Stimulated activated CD4-positive, alpha-beta T cell treated with anti-CD3 and anti-CD28 coated beads, TNF-alpha, amount 100 ng/mL, for 48 hours (primary cell): Measurements from ENCODE around the gene IGF1R.

Source experiments
- DNase-seq, 3 donors: peaks; one replicate each; pipeline ENCODE4 v3.0.0-alpha.2; 2020; ENCODE audit warnings: low read depth in 3 of 3

IGF1R gene

GRCh38 chr15:98671060-98672008, 23.0 kb downstream of the IGF1R start:
- DNase-seq = no peak

- no peak for DNase-seq
Measured at GRCh38 chr15:98673133-98673532, 24.8 kb downstream of the IGF1R start.

- no peak for DNase-seq
Measured at GRCh38 chr15:98674336-98674735, 26.0 kb downstream of the IGF1R start.

GRCh38 chr15:98676586-98677270, 28.4 kb downstream of the IGF1R start:
- DNase-seq = no peak

- DNase-seq = no peak
Measured at GRCh38 chr15:98677345-98678059, 29.2 kb downstream of the IGF1R start.

GRCh38 chr15:98678484-98678883, 30.1 kb downstream of the IGF1R start:
- DNase-seq = no peak

- no peak for DNase-seq
Measured at GRCh38 chr15:98681061-98681460, 32.7 kb downstream of the IGF1R start.

DNA sequence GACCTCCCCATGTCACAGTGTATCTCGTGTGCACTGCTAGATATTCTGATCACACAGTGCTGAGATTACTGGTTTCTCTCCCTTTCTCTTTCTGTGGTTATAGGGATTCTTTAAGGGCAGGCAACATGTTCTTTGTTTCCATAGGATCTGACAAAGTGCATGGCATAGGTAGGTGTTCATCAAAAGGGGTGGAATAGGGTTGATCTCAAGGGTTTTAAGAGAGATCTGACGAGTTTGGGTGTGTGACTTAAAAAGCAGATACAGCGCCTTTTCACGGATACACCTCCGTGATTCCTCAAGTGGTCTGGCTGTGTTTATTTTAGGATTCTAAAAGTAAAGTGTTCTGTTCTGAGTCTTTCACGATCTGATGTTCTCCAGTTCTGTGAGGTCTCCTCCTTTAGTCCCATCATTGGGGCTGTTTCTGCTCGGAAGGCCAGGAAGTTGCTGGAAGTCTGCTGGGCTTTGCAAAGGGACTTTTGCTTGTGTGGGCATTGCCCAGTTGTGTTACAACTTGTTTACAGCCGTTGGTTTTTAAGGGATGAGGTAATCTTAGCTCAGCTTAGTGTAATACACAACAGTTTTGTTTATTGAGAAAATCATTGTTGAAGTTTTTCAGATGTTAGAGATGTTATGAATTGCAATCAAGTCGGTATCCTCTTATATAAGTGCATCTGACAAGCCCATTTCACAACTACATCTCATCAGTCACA, 34.8 kb downstream of the IGF1R start:
- no peak for DNase-seq

- DNase-seq = no peak
Measured at GRCh38 chr15:98683831-98684230, 35.5 kb downstream of the IGF1R start.

DNA sequence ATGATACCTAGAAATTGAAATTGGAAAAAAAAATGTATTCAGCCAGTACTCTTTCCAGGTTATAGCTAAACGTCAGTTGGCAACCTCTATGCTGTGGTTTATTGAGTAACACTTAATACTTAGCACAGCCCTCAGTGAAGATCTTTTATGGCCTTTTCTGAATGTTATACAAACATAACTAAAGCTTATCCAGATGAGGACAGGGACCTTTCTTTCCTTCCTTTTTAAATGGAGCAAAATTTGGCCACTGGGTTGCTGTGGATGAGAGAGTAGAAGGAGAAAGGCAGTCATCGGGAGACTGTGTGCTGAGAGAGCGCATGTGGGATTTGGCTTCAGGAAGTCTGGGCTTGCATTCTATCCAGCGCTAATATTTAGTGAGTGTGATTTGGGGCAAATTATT, 36.1 kb downstream of the IGF1R start:
- DNase-seq = no peak

- DNase-seq = no peak
Measured at GRCh38 chr15:98684995-98685525, 36.7 kb downstream of the IGF1R start.

DNA sequence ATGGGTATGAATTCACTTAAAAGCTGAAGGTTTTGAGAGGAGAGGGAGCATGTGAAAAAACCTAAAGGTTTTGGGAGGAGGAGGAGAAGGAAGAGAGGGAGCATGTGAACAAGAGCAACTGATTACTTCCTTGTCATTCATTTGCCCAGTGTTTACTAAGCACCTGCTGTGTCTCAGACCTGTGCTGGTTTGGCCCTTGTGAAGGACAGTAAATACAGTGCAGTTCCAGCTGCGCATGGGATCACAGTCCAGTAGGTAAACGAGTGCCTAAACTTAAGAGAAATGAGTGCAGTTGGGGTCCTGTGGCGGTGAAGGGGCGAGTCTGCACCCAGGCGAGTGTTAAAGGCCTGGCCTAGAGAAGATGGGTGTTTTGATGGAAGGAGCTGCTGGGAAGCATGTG, 38.6 kb downstream of the IGF1R start:
- no peak for DNase-seq

- no peak for DNase-seq
Measured at GRCh38 chr15:98689431-98689861, 41.1 kb downstream of the IGF1R start.

- no peak for DNase-seq
Measured at GRCh38 chr15:98690272-98690950, 42.1 kb downstream of the IGF1R start.

- DNase-seq = no peak
Measured at GRCh38 chr15:98692213-98692612, 43.9 kb downstream of the IGF1R start.

DNA sequence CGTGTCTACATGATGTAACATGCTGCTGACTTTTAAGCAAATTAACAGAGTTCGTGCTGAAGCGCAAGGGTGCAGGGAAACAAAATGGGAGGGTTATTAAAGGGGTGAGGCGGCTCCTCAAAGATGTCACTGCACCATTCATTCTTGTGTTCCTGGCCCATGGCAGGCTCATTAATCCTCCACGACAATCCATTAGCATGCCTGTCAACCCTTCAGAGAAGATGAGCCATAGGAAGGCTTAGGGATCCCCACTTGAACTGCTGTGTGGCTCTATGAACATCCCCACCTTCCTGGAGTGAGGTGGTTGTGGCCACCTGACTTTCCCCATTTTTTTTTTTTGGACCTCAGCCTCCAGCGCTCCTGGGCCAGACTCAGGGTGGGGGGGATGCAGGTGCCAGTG, 45.8 kb downstream of the IGF1R start:
- no peak for DNase-seq

- no peak for DNase-seq
Measured at GRCh38 chr15:98698792-98699191, 50.5 kb downstream of the IGF1R start.

DNA sequence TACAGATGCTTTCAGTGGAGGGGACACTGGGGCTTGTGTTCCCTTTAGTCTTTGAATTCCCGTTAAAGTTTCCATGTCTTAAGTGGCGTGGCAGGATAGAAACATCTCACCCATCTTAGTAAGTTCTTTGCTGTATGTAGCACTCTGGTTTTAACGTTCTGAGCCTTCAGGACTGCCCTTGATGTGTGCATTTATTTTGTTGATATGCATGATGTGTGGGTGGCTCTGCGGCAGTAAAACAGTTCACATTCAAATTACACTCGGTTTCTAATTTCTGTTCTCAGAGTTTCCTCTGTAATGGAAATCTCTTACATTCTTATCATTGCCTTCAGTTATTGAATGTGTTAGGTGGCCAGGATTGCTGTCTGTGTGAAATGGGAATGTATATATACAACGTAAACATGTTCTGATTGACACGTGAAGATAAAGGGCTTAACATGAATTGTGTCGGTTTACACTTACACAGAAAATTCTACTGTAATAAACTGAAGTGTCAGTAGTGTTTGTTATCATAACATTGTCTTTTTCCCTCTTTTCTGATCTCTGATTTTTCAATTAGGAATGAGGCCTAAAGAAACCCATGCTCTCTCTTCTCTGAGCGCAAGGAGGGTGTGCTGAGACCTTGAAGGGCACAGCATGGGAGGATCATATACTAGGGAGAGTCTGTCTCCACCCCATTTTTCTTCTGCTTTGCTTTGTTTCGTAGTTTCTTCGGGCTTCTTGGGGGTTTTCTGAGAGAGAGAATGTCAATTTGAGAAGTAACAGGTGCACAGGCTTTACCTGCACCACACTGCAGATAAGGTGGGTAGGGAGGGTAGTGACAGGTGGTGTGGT, 51.5 kb downstream of the IGF1R start:
- DNase-seq = no peak

DNA sequence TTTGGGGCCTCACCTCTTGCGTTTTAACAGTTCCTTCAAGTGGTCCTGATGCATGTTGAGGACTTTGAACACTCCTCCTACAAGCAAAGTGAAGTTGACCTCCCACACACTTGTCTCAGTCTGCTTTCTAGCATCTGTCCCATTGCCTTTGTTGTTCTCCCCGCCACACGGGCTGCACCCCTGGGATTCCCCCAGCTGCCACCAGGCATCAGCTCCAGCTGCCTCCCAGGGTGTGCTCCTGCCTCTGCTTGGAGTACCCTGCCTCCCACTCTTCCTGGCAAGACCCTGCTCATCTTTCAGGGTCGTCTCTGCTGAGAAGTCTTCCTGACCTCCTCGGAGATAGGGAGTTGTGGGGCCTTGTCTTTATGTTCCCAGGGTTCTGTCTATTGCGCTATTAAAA, 52.2 kb downstream of the IGF1R start:
- no peak for DNase-seq

DNA sequence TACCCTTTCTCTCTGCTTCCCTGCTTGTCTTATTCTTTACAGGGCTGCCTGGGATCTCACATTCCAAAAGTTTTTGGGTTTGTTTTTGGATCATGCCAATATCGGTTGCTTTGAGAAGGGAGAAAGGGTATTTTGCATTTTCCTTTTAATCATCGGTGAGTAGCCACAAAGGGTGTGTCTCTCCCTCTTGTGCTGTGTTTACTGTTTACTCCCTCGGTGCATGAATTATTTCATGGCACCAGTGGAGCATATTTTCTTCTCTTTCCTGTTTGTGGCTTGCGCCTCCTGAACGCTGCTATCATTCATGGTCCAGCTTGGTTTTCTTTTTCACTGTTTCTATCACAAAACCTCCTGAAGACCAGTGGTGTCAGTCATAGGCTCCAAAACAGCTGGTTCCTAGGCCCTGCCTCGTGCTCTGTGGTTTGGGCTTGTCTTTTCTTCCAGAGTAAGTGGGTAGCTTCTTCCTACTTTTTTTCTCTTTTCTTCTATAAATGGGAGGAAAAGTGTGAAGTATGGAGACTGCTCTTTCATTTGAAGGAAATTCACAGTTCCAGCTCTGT, 54.9 kb downstream of the IGF1R start:
- DNase-seq = no peak
